OCI-LY3 (cell line): Measurements from ENCODE around the gene DKK3.

Source experiments
- H2AFZ ChIP-seq: fragments of 200-600, 300-600 bp; shearing (Covaris generic); 2 replicates; pipeline ENCODE4 v1.6.0; 2014; ENCODE audit warnings: antibody characterized with exemption, low read depth, low read length
- H3K27ac ChIP-seq: fragments of 200-600, 300-600 bp; sonication (generic); 2 replicates; pipeline ENCODE4 v1.5.1; 2014; ENCODE audit warnings: mild to moderate bottlenecking, low read length, moderate library complexity, mixed read lengths
- H3K27me3 ChIP-seq: fragments of 200-600, 300-600 bp; sonication (generic); 2 replicates; pipeline ENCODE4 v1.6.1; 2014; ENCODE audit warnings: low read depth, low read length, mixed read lengths
- H3K36me3 ChIP-seq: fragments of 200-600, 300-600 bp; sonication (generic); replicated peaks from 2 replicates; pipeline ENCODE3; 2014; ENCODE audit warnings: low read depth, low read length, mixed read lengths
- H3K4me1 ChIP-seq: fragments of 300-600, 200-600 bp; sonication (generic); 2 replicates; pipeline ENCODE4 v1.6.1; 2014; ENCODE audit warnings: low read length, mixed read lengths
- H3K4me2 ChIP-seq: fragments of 200-600, 300-600 bp; sonication (generic); 2 replicates; pipeline ENCODE4 v1.6.1; 2014; ENCODE audit warnings: low read length, mixed read lengths
- H3K4me3 ChIP-seq: fragments of 300-600, 200-600 bp; sonication (generic); 2 replicates; pipeline ENCODE4 v1.5.1; 2014; ENCODE audit warnings: antibody characterized with exemption, mild to moderate bottlenecking, low read length, moderate library complexity
- H3K79me2 ChIP-seq: fragments of 300-600, 200-600 bp; shearing (Covaris generic); 2 replicates; pipeline ENCODE4 v1.6.1; 2014; ENCODE audit warnings: mild to moderate bottlenecking, low read length, mixed read lengths
- H3K9ac ChIP-seq: fragments of 300-600, 200-600 bp; shearing (Covaris generic); 2 replicates; pipeline ENCODE4 v1.6.0; 2014; ENCODE audit warnings: mild to moderate bottlenecking, low read length, moderate library complexity
- H3K9me3 ChIP-seq: fragments of 200-600, 300-600 bp; shearing (Covaris generic); 2 replicates; pipeline ENCODE4 v1.6.1; 2014; ENCODE audit warnings: low read length, mixed read lengths; ENCODE audit not compliant: insufficient read depth
- H4K20me1 ChIP-seq: fragments of 200-600, 300-600 bp; sonication (generic); 2 replicates; pipeline ENCODE4 v1.6.1; 2016; ENCODE audit warnings: low read length, mixed read lengths; ENCODE audit not compliant: insufficient read depth
- CTCF ChIP-seq: fragments of 200-600, 300-600 bp; sonication (generic); IDR thresholded peaks from 2 replicates; pipeline ENCODE4 v1.5.1; 2014; ENCODE audit warnings: antibody characterized with exemption, low read length, low read depth
- EZH2phosphoT487 ChIP-seq: fragments of 200-600 bp; shearing (Covaris generic); IDR thresholded peaks from 2 replicates; pipeline ENCODE4 v1.6.1; 2018; ENCODE audit warnings: antibody characterized with exemption, mixed run types, low read depth

DKK3 gene

GRCh38 chr11:12016246-12016645 is 7.8 kb upstream of the DKK3 start:
- no peaks in the 10 kb centered on the region for H3K4me1 ChIP-seq
- no peaks in the 10 kb centered on the region for H4K20me1 ChIP-seq
- H2AFZ ChIP-seq: no peak overlapping the region
- H3K79me2 ChIP-seq: no peaks in the 10 kb centered on the region
- no peaks in the 10 kb centered on the region for H3K9me3 ChIP-seq
- no peak for TF ChIP-seq CTCF
- TF ChIP-seq EZH2phosphoT487: no peak
- no peak overlapping the region for H3K27ac ChIP-seq
- no peak overlapping the region for H3K9ac ChIP-seq
- H3K4me2 ChIP-seq: no peak overlapping the region
- H3K36me3 ChIP-seq: no peaks in the 10 kb centered on the region
- H3K27me3 ChIP-seq: peaks cover 8% of the 10 kb centered on the region; the same call in 1 of the 2 replicates
- H3K4me3 ChIP-seq: no peak overlapping the region

DNA sequence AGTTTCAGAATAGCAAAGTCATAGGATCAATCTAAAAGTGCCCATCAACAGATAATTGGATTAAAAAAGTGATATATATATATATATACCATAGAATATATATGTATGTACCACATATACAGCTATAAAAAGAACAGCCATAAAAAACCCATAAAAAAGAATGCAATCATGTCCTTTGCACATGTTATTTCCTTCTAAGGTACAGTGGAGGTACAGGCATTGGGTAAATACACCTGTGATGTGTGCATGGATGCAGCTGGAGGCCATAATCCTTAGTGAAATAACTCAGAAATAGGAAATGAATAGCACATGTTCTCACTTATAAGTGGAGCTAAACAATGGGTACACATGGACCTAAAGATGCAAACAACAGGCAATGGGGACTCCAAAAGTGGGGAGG is 7.1 kb upstream of the DKK3 start:
- Histone ChIP-seq H3K27ac (no peak overlapping the region), H4K20me1 (no peaks in the 10 kb centered on the region), H3K4me1 (no peaks in the 10 kb centered on the region), H3K36me3 (no peaks in the 10 kb centered on the region), H3K9ac (no peak overlapping the region), H3K9me3 (no peaks in the 10 kb centered on the region), H3K79me2 (no peaks in the 10 kb centered on the region), H3K4me2 (no peak overlapping the region), H2AFZ (no peak overlapping the region), H3K27me3 (peaks cover 8% of the 10 kb centered on the region; the same call in 1 of the 2 replicates), H3K4me3 (no peak overlapping the region)
- TF ChIP-seq CTCF (no peak), EZH2phosphoT487 (no peak)

DNA sequence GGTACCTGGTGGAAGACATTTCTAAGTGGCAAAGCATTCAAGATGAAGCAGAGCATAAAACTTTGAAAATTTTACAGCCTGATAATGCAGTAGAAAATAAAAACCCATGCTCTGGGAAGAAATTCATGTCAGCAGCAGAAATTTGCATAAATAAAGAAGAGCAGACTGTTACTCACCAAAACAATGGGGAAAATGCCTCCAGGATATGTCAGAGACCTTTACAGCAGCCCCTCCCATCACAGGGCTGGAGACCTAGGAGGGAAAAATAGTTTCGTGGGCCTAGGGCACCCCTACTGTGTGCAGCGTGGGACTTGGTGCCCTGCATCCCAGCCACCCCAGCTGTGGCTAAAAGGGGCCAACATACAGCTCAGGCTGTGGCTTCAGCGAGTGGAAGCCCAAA is 5.4 kb upstream of the DKK3 start:
- H3K4me3 ChIP-seq: no peak overlapping the region
- H3K9me3 ChIP-seq: no peaks in the 10 kb centered on the region
- no peaks in the 10 kb centered on the region for H4K20me1 ChIP-seq
- no peak overlapping the region for H3K4me2 ChIP-seq
- no peak overlapping the region for H2AFZ ChIP-seq
- H3K27ac ChIP-seq: no peak overlapping the region
- peaks cover 4% of the 10 kb centered on the region; the same call in 1 of the 2 replicates for H3K27me3 ChIP-seq
- H3K4me1 ChIP-seq: no peaks in the 10 kb centered on the region
- H3K9ac ChIP-seq: no peak overlapping the region
- TF ChIP-seq CTCF (no peak), EZH2phosphoT487 (no peak)
- no peaks in the 10 kb centered on the region for H3K36me3 ChIP-seq
- H3K79me2 ChIP-seq: no peaks in the 10 kb centered on the region

DNA sequence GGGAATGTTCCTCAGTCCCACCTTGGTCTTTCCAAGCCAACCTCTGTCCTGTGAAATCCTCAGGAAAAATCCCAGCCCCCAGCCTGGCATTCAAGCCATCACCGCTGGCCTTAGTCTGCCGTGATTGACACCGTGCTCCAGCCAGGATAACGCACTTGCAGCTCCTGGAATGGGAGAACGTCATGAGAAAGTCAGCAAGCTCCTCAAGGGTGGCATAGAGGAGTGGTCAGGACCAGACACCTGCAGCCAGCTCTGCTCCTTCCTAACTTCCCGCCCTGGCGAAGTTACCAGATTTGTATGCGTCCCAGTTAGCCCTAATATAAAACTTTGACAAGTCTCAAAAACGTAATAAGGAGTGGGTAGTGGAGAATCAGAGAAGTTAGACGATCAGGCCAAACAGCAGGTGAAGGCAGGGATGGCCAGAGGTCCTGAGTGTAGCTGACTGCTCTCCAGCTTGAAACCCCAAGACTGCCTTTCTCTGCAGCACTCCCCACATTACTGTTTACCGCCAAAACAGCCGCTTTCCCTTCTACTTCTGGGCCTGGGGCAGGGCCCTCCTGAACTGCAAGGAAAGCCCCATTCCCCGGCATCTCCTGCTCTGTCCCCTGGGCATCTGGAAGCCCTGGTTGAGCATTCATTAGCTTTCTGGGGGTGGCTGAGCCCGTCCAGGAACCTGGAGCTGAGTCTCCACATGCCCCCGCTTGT is 1.3 kb upstream of the DKK3 start:
- no peaks in the 10 kb centered on the region for H3K36me3 ChIP-seq
- H3K27ac ChIP-seq: no peak overlapping the region
- TF ChIP-seq CTCF (no peak), EZH2phosphoT487 (no peak)
- H3K4me2 ChIP-seq: no peak overlapping the region
- H3K79me2 ChIP-seq: no peaks in the 10 kb centered on the region
- no peak overlapping the region for H3K4me3 ChIP-seq
- peaks cover 8% of the 10 kb centered on the region for H3K27me3 ChIP-seq
- no peak overlapping the region for H3K9ac ChIP-seq
- no peaks in the 10 kb centered on the region for H3K4me1 ChIP-seq
- no peaks in the 10 kb centered on the region for H3K9me3 ChIP-seq
- H4K20me1 ChIP-seq: no peaks in the 10 kb centered on the region
- H2AFZ ChIP-seq: no peak overlapping the region
